GM19455 (cell line): Measurements from ENCODE around the gene SNIP1.
"Not testable (repeated sequence)": the region's sequence is repeated elsewhere in the genome, so short reads cannot be mapped to it uniquely, and the experiment has no call there.

Source experiments
- ATAC-seq: cut with Tn5 transposase; IDR thresholded peaks from one replicate; pipeline ENCODE4 v1.9.1; 2021; ENCODE audit not compliant: unreplicated experiment

Gene SNIP1

DNA sequence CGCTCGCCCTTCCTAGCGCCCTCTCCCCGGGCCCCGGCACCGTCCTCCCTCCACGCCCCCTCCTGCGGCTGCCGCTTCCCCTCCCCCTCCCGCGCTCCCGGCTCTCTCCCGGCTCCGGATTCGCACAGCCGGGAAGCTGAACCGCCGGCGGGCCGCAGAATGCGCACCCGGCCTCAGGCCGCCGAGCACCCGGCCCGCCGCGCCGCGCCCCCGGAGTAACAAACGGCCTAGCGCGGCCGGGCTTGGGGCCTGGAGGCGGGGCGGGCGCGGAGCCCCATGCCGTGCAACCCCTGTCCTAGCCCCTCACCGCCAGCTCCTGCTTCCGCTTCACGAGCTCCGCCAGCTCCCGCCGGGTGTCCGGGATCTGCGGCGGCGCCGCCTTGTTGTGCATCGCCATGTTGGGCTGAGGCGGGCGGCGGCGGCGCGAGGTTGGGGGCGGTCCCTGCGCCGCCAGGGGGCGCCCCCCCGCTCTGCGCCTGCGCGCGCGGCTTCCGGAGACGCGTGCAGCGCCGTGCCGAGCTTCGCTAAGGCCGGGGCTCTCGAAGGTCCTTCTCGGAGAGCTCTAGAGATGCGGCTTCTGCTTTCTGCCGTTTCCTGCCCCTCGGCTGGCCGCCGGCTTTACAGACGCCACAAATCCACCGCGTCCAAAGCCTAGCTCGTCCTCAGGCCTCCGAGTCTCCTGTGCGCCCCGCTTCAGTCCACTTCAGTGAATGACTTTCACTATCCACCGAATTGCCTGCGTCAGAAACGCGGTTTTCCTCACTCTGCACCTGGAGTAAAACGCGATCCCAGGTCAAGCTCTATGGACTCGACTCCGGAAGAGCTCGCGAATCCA is 39.5 kb downstream of the SNIP1 start, which contains the start of gene MEAF6:
MEAF6 (minus strand) TSS at position 417 of the 835 bp plus-strand sequence; CDS start at position 397, 20 bp downstream.
- ATAC-seq = peak; percentile 94

DNA sequence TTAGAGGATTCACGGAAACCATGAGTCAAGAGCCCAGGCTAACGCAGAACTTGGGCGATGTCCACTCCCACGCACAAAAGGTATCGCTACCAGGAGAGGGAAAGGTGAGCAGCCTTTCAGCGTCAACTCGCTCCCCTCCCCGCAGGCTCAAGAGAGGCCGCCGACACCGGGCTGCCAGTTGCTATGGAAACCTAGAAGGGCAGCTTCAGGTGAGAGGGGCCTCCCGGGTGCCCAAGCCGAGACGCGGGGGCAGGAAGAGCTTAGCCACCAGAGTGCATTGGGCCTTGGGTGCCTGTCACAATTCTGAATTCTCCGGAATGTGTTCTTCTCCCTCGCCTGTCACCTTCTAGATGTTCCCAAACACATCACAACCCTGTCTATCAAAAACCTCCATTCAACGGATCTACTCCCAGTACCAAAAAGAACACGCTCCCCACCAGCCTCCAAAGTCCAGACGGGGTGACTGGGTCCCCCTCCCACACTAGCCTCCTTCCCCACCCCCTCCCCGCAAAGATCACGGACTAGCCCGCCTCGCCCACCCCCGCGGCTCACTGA is 40.2 kb downstream of the SNIP1 start:
- peak; percentile 5 for ATAC-seq

- ATAC-seq = no peak
These were observed 44.9 kb downstream of the SNIP1 start for GRCh38 chr1:37509181-37509580.

DNA sequence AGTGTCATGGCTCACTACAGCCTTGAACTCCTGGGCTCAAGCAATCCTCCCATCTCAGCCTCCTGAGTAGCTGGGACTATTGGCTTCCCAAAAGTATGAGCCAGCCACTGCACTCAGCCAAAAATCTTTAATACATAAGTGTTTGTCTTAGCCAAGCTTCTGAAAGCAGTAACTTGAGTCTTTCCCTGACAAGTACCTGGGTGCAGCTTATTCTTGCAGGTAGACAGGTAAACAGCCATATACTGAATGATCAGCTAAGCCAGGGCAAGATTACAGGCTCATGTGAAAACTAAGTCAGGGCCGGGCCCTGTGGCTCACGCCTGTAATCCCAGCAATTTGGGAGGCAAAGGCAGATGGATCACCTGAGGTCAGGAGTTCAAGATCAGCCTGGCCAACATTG is 47.4 kb downstream of the SNIP1 start:
- ATAC-seq = no peak

DNA sequence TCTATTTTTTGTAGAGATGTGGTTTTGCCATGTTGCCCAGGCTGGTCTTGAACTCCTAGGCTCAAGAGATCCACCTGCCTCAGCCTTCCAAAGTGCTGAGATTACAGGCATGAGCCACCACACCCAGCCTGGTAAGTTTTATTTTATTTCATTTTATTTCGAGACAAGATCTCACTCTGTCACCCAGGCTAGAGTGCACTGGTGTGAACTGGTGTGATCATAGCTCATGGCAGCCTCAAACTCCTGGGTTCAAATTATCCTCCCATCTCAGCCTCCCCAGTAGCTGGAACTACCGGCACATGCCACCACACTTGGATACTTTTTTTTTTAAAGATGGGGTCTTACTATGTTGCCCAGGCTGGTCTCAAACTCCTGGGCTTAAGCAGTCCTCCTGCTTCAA is 51.3 kb downstream of the SNIP1 start:
- ATAC-seq = not testable (repeated sequence)

- no peak for ATAC-seq
These were observed 52.0 kb downstream of the SNIP1 start for GRCh38 chr1:37502104-37502503.

DNA sequence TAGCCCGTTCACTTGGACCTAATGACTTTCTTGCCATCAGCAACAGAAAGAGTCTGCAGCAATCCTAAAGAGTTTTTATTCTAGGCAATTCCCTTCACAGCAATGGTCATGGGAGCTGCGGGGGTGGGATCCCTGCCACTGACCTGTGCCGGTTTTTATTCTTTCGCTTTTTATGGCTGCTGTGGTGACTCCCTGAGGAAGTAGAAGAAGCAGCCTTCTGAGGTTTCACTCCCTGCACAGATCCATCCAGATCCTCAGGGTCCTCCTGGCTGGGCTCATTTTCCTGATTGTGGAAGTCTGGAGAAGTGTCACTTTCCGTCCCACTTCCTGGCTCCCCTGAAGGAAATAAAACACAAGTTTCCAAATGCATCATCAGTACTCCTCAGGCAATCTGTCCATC is 52.4 kb downstream of the SNIP1 start:
- ATAC-seq = no peak

- no peak for ATAC-seq
These were observed 55.0 kb downstream of the SNIP1 start for GRCh38 chr1:37498872-37499617.

- no peak for ATAC-seq
These were observed 56.3 kb downstream of the SNIP1 start for GRCh38 chr1:37497832-37498231.

- ATAC-seq = no peak
These were observed 58.2 kb downstream of the SNIP1 start for GRCh38 chr1:37495875-37496274.

- no peak for ATAC-seq
These were observed 60.6 kb downstream of the SNIP1 start for GRCh38 chr1:37493336-37494098.

GRCh38 chr1:37487619-37487984 is 66.5 kb downstream of the SNIP1 start:
- no peak for ATAC-seq

DNA sequence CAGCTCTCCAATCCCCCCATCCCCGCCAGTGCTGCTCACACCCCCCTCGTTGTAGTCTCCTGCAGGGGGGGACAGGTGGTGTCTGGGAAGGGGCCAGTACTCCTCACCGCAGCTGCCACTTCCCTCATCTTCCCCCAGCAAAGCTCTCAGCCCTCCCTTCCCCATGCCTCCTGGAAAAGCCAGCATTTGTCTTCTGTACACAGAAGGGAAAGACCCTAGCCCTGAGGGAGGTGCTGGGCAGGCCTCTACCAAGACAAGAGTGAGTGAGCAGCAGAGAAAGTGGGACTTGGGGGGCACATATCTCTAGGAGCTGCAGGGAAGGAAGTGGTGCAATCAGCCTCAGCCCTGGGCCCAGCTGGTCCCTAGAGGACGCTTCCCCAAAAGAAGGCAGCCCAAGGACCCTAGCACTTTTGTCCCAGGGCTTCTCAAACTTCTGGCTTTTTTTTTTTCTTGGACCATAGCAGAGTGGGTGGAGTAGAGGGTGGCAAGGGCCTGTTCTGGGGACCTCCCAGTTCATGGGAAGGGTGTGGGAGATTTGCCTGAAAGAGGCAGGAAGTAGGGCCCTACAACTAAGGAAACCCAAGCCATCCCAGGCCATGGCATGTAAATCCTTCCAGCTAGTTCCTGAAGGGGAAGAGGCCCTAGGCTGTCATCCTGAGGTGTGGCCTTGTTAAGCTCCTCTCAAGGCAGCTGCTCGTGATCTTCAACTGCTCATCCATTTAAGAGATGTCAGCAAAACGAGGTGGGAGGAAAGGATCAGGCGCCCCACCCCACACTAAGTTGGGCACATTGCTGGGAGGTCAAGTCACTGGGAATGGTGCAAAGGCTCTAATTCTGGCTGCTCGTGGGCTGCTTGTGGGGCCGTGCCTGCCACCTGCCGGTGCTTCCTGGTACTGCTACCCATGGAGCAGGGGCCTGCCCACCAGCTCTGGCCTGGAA is 67.1 kb downstream of the SNIP1 start:
- no peak for ATAC-seq

DNA sequence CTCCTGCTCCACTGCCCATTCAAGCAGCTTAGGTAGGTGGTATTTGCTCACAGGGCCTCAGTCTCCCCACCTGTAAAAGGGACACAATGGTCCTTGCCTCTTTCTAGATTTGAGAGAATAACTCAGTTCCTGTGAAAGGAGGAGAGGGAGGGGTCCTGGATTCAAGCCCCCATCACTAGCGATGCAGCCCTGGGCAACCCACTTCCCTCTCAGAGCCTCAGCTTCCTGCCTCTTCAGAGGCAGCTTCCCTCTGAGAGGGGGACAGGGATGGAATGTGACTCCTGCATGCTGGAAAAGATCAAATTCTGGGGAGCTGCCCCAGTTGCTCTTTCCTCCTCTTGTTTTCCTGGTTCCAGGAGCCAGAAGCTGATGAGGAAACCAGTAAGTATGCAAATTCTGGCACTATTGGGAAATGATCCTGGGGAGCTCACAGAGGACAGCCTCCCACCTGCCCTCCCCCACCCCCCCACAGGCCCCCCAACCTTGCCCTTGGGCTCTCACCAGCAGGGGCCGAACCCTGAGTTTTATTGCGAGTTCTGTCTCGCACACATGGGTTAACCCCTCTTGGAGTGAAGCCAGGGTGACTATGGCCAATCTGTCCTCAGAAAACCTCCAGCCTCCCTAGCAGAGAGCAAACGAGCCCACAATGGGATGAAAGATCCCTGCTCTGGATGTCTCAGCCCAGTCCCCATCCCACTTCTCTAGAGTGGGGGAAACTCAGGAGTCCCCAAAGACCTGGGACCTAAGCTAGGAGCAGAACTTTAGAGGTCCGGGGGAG is 68.0 kb downstream of the SNIP1 start:
- ATAC-seq = no peak
